HG02981 (cell line): ENCODE measurements around the gene TMEM272.

ENCODE experiments used
- ATAC-seq: cut with Tn5 transposase; IDR thresholded peaks from one replicate; pipeline ENCODE4 v1.9.1; 2021; ENCODE audit warnings: mild to moderate bottlenecking, moderate library complexity; ENCODE audit not compliant: unreplicated experiment

TMEM272 gene, protein sequence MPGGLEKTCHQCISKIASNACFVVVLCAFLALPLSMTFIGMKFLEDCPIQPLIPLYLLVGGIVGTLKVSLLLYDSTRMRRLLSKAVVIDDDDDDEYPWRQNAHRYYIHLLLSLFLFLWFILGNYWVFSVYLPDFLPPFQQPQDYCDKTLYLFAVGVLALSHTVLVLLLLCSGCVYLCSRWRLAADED

DNA sequence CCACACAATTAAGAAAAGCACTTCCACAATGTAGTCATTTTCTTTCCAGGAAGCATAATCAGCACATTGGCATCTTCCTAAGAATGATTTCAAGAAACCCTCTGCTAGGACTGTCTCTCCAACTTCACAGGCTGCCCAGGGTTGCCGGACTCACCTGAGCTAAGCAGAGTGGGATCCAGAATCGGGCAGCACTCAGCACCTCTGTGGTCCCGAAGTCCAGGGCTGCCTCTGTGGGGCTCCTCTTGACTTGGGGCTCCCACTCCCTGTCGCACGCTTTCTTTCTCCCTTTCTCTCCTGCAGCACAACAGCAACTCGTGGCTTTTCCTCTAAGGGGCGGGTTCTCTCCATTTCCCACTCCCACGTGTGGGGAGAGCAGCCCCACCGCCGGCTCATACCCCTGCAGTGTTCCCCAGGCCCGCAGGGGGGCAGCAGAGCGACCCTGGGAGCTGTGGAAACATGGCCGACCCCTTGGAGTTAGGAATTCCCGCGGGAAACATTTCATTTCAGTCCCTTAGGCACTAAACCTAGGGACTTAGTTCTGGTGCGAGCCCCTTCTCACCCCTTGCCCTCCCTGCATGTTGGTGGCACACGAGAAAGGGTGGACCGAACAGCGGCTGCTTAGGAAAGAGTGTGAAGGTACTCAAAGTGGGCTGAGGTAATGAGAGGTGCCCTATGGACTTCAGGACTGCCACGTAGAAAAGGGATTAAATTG, at the start of gene TMEM272:
TMEM272 (minus strand) TSS at position 316 of the 712 bp plus-strand sequence. CDS start 6,647 bp downstream, outside the sequence.
- no peak for ATAC-seq

DNA sequence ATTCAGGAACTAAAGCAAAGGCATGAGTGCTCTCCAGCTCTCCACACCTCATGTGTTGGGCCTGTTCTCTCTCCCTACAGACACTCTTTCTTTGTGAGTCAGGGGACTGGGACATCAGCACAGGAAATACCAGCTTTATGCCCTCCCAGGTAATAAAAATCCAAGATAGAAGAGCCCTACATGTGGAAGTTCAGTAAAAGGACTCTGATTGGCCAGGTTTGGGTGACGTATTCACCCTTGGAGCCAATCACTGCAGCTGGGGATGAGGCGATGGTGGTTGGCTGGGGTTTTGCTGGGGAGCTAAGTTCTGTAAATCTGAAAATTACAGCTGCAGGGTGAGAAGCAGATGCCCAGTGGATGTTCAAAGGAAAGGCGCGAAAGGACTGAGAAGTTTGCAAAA, 49.3 kb upstream of the TMEM272 start:
- no peak for ATAC-seq

DNA sequence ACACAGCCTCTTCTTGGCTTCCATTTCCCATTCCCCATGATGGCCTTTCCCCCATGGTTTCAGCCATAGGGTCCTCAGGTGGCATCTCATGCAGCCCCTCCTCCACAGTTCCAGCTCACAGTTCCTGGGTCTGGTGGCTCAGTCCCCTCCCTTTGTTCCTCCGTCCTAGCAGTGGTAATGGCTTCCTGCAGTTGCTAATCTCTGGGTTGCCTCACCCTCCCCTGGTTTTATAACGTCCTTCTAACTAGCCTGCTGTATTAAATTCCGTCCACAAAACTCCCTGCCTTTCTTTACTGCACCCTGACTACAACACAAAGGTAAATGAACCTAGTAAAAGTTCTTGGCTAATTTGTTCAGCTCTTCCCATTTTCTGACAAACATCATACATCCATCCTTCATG, 47.7 kb upstream of the TMEM272 start:
- ATAC-seq: no peak

DNA sequence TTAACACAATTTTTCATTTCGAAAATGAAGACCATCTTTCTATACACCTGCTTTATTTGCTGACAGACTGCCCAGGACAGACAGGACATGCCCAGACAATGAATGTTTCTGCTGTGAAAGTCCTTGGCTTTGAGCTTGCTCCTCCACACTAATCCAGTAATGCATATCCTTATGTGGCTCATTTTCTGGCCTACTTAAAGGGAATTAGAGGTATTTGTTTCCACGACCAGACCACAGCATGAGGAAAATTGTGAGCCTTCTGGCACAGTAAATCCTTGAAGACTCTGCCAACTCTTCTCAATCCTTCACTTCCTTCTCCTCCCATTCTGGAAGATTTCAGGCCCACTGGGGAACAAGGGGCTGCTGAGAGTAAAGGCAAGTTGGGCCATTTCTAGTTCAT, 42.5 kb upstream of the TMEM272 start:
- no peak for ATAC-seq

DNA sequence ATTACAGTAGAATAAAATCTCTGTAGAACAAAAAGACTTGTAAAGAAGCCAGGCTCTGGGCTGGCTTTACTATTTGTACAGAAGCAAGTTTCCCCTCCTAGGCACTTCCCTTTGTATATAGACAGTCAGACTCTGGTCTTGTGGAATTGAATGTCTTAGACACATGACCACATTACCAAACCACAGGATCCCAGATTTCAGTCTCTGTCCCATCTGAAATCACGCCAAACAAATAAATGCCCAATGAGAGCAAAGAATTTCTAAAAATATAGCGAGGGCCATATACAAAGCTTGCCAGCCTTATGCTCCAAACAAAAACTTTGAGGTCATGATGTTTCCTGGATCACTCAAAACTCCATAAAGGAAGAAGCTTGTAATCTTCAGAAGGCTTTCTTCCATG, 40.7 kb upstream of the TMEM272 start:
- ATAC-seq: no peak

DNA sequence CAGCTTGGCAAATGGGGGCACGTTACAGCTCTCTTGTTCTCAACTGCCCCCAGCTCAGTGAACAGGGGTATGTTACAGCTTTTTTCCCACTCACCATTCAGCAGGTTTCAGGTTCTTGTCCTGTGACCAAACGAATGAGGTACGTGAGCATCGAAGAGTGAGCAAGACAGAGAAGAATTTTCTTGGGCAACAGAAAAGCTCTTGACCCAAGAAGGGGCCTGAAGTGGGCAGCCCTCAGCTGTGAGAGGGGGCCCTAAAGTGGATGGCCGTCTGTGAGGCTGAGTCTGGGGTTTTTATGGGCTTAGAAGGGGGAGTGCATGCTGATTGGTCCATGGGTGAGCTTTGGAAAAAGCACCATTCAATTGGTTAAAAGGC, 38.2 kb upstream of the TMEM272 start:
- ATAC-seq: no peak

DNA sequence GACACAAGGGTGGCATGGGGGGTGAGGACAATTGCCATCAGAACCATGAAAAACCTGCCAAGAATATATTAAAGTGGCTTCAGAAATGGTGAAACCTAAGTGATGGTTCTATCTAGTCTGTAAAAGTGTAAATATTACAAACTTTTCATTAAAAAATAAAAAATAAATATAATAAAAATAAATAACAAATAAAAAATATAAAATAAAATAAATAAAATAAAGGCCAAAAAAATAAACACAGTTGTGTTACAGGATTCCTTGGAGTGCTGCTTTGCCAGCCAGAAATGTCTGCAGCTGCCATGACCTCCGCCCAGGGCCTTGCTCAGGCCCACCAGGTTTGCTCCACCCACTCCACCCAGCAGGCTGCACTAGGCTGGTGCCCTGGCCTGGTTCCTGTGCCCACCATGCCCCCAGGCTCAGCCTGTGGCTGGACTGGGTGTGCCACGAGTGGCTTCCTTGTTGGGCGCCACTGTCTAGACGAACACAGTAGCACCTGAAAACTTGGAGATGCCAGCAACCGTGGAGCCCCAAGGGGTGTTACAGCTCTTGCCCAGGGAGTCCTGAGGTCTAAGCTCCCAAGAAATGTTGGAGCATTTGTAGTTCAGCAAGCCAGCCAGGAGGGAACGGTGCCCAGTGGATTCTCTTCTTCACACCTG, 37.7 kb upstream of the TMEM272 start:
- ATAC-seq: no peak

DNA sequence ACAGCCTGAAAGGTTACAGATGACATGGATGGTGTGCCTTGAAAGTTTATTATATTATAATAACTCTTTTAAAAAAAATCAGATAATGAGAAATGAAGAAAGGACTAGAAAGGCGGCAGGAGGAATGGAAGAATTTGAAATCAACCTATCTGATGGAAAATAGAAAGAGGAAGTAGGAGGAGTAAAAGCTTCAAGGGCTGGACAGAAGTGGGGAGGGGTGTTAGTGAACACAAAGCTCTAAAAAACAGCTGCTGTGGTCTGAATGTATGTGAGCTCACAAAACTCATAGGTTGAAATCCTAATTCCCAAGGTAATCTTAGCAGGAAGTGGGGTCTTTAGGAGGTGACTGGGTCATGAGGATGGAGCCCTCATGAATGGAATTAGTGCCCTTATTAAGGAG, 36.3 kb upstream of the TMEM272 start:
- ATAC-seq: no peak

DNA sequence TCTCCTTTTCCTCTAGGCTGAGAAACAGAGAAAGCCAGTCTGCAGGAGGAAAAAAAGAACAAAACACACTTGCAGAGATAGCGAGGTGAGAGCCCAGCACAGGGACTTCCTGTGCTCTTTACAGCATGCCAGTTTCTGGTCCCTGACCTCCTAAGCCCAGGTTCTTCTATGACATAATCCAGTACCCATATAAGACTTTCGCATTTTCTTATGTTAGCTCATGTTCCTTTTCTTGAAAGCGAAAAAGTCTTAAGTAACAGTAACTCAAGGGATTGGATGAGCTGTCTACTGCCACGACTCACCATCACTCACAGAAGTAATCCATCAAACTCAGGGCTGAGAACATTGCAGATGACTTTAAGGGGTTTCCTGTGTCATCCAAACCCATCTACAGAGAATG, 34.2 kb upstream of the TMEM272 start:
- no peak for ATAC-seq

DNA sequence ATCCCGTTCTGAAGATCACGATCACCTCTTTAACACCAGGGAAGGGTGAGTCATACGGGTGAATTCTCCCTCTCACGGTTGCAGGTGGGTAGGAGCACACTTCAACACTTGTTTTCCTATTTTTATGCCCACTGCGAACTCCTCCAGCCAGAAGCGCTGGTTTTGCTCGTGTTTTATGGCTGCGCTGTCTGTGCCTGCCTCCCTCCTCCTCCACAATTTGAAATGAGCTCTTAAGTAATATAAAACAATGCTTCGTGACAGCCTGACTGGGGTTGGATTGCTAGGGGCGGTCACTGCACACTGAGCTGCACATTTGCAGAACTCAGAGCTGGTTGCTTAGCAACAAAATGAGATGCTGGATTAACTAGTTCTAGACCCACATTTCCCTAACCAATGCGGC, 29.7 kb upstream of the TMEM272 start:
- ATAC-seq: no peak

DNA sequence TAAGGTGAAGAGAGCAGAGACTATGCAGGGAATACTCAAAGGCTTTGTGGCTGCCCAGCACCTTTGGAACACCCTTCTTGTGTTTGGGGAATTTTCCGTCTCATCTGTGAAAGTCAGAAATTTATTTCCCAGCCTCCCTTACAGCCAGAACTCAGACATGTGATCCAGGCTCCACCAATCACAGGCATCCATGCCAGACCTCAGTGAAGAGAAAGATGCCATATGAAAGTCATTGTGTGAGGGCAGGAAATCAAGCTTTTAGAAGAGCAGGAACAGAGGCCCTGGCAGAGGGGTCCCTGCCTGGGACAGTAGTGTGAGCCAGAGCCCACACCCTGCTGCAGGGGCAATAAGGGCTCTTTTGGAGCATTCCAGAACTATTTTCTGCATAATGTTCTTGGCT, 28.9 kb upstream of the TMEM272 start:
- ATAC-seq: no peak

DNA sequence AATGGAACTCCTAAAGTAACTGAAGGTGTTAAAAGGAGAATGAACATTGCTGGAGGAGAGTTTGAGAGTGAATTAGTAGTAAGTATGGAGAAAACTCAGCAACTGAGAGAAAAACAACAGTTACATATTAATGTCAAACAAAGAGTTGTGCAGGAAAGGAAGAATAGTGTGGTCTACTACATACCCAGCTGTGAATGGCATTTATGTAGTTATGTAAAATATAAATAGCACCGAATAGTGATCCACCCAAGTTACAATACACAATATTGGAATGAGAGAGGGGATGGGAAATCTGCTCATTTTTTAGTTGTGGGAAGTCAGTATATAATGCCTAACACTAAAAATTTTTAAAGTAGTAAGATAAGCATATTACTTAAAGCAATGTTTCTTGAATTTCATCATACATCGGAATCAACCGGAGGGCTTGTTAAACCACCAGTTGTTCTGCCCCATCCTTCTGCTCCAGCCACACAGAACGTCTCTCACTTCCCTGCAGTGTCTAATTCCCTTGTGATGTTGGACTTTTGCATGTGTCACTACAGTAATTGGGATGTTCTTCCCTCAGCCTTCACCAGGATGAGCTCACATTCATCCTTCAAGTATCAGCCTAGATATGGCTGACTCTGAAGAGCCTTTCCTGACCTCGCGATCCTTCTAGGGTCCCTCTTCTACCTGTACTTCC, 28.3 kb upstream of the TMEM272 start:
- no peak for ATAC-seq

DNA sequence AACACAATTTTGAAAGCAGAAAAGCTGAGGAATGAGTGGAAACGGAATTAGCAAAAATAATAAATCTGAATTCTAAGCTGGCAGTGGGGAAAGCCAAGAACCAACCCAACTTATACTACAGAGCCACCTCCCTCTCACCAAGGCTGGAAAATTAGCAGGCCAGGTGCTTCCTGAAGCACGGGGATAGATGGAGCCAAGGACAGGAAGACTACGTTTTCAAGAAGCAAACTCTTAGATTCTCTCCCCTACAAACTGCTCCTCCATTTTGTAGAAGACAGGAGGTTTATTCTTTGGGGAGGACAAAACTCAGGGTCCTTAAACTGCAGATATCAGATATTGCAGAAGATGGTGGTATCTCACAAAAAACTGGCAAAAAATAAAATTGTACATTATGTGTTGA, 25.6 kb upstream of the TMEM272 start:
- ATAC-seq: no peak

DNA sequence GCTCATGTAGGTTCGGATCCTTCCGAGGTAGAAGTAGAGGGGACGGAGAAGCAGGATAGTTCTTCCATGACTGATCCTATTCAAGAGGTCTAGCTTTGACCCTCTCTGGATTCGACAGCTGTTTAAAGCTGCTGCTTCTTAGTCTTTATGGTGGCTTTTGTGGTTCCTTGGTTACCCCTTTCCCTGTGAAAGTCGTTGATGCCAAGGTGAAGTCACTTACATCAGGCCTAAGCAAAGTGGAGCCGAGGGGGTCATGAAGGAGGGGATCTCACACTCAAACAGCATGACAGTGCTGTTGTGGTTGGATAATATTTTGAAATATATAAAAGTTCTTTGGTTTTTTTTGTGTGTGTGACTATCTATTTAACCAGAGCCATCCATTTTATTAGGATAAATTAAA, 24.9 kb upstream of the TMEM272 start:
- ATAC-seq: no peak

DNA sequence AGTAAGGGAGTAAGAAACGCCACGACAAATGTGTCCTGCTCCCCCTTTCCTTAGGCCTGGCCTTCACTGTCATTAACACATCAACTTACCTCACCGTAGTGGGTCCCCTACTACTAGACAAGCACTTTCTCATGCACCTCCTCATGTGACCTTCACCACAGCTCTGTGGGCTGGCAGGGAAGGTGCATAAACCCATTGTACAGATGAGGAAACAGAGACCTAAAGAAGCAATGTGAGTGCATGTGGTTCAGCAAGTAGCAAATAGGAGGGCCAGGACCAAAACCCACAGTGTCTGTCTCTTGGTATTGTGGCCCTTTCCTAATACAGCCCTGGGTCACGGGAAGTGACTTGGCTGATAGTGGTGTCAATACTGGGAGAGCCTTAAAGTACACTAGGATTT, 22.1 kb upstream of the TMEM272 start:
- no peak for ATAC-seq

DNA sequence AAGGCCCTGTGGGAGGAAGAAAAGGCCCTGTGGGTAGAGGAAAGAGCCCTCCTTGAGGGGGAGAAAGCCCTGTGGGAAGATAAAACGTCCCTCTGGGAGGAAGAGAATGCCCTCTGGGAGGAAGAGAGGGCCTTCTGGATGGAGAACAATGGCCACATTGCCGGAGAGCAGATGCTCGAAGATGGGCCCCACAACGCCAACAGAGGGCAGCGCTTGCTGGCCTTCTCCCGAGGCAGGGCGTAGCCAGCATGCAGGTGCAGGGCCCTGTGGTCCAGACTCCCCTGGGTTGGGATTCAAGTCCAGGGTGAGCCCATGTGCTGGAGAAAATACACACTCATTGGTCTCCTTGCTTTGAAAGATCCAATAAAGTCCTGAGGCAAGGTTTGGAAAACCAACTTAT, 20.9 kb upstream of the TMEM272 start:
- no peak for ATAC-seq

DNA sequence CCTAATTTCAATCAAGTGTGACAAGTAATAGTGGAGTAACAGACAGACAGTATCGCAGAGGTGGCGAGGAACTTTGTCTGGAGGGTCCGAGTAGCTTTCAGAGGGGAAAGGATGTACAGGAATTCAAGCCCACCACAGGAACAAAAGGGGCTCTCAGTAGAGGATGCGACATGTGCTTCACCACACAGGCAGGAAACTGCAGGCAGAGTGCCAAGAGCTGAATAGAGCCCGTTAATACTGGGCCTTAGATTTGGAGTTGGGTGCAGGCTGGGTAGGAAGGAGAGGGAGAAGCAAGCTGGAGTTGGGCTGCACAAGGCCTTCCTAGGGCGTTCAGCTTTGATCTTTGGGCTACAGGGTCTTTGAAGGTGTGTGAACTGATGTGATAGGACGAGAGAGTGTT, 18.0 kb upstream of the TMEM272 start:
- no peak for ATAC-seq

DNA sequence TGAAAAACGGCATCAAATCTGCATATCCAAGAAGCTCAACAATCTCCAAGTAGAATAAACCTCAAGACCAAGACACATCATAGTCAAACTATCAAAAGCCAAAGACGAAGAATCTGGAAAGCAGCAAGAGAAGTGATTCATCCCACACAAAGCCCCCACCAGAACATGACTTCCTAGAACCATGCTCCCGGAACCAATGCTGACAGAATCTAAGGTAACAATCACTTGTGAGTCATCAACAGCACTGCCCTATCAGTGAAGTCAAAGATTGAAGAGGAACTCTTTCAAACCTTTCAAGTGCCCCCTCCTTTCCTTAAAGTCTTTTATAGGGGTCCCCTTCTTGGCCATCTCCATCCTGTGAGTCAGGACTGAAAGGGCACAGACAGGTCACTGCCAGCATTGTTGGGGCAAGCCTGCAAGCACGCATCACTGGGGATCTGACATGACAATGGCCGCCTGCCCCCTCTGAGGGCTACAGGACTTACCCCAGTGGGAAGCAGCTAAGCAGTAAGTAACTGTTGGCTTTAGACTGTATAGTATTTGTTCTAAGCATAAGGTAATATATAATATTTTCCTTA, 16.8 kb upstream of the TMEM272 start, which contains the start of gene CCDC70:
CCDC70 (plus strand) TSS at position 247 of the 578 bp plus-strand sequence. CDS start 3,443 bp downstream, outside the sequence.
- no peak for ATAC-seq

DNA sequence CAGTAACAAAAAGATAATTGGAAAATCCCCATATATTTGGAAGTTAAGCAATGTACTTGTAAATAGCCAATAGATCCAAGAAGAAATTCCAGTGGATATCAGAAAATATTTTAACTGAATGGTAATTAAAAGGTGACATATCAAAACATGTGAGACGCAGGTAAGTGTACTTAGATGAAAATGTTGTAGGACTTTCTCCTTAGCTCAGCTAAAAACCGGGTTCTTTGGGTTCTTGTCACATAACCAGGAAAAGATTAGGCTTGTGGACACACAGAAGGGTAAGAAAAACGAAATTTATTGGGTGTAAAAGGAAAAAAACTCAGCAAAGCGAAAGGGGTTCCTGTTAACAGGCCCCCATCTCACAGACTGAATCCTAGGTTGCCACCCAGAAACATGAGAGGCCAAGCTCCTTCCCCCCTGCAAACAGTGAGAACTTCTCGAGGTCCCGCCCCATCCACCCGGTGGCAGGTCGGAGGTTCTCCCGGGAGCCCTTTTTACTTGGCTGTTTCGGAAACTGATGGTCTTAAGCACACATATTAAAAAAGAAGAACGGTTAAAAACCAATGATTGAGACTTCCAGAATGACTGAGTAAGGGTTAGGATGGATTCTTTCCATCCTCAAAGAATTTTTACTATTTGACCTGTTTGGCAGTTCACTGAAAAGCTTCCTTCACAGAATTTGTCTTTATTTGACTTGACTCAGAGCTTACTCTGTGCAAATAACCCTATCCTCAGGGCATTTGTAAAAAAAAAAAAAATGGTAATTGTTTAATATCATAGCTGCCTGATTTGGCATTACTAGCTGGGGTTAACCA, 13.7 kb upstream of the TMEM272 start:
- ATAC-seq: no peak

DNA sequence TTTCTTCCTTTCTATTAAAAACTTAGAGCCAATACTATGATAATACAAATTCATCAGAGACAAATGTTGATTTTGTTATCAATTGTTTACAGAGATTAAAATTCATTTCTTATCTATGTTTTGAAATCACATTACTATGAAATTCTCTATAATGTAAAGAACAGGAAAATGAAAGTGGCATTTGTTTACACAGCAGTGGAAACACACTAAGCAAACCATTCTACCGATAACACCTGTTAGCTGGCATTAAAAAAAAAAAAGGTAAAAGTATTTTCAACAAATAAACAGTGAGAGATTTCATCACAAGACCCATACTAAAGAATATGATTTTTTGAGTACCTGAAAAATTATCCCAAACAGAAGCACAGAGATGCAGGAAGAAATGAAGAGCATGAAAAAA, 12.0 kb upstream of the TMEM272 start:
- ATAC-seq: no peak
